ENCODE data around the gene STYXL1.

STYXL1 gene

GRCh38 chr7:75977743-75978142 lies 70.1 kb downstream of the STYXL1 start:
- H3K4me1 ChIP-seq (ENCODE audit: control insufficient read depth in 2 of 2, insufficient read depth in 1 of 2, low read depth in 1 of 2, low read length in 2 of 2) = no peaks in the 10 kb centered on the region
- H3K23ac ChIP-seq (ENCODE audit: low read depth, low read length, poor library complexity) = no peak overlapping the region
- no peaks in the 10 kb centered on the region for H3K27me3 ChIP-seq (ENCODE audit: control insufficient read depth in 3 of 3, insufficient read depth in 3 of 3, low read depth in 1 of 3, low read length in 3 of 3)
- H2BK15ac ChIP-seq (ENCODE audit: low read length) = no peak overlapping the region
- DNase-seq (ENCODE audit: low spot score) = no peak
- no peaks in the 10 kb centered on the region for H3K79me1 ChIP-seq (ENCODE audit: low read depth, low read length)
- H3K4me2 ChIP-seq (ENCODE audit: insufficient read depth, low read length, poor library complexity, severe bottlenecking) = no peak overlapping the region
- no CpG with 5 or more reads among the region's 8 CpGs for WGBS, 2 donors (ENCODE audit: extremely low coverage in 2 of 2, insufficient read length in 2 of 2, insufficient replicate concordance in 1 of 2)
- no peak overlapping the region for H4K8ac ChIP-seq (ENCODE audit: low read depth, low read length)
- no peaks in the 10 kb centered on the region for H3K9me3 ChIP-seq (replicated peaks in 1 of 2; ENCODE audit: control insufficient read depth in 2 of 2, insufficient read depth in 1 of 2, low read depth in 1 of 2, low read length in 2 of 2)
- H2AK5ac ChIP-seq (ENCODE audit: low read depth, low read length) = no peak overlapping the region
- no peak overlapping the region for H3K18ac ChIP-seq (ENCODE audit: low read length)
- H3K36me3 ChIP-seq (replicated peaks in 1 of 2; ENCODE audit: control insufficient read depth in 2 of 2, insufficient read depth in 2 of 2, low read length in 2 of 2) = peaks cover 26 to 65% of the 10 kb centered on the region in 2 donors
- no peak overlapping the region for H3K4me3 ChIP-seq (ENCODE audit: low read length in 2 of 2)
- H2BK5ac ChIP-seq (ENCODE audit: low read length) = no peak overlapping the region
- H2BK120ac ChIP-seq (ENCODE audit: low read depth, low read length) = no peak overlapping the region
- no peak overlapping the region for H3K9ac ChIP-seq (ENCODE audit: low read depth, low read length, poor library complexity)
- H3K14ac ChIP-seq (ENCODE audit: low read length) = no peak overlapping the region
- H2AFZ ChIP-seq (ENCODE audit: low read length) = no peak overlapping the region
- H3K4ac ChIP-seq (ENCODE audit: low read length) = no peak overlapping the region
- H2BK12ac ChIP-seq (ENCODE audit: low read length) = no peak overlapping the region
- no peak overlapping the region for H3K27ac ChIP-seq (replicated peaks; ENCODE audit: low read length)
- H4K91ac ChIP-seq (ENCODE audit: low read depth, low read length, poor library complexity) = no peak overlapping the region

- no CpG with 5 or more reads among the region's 19 CpGs for WGBS, 2 donors (ENCODE audit: extremely low coverage in 2 of 2, insufficient read length in 2 of 2, insufficient replicate concordance in 1 of 2)
These were observed 75.6 kb downstream of the STYXL1 start for GRCh38 chr7:75971961-75972763.

GRCh38 chr7:75971309-75971960 lies 76.4 kb downstream of the STYXL1 start:
- no peak overlapping the region for H2BK5ac ChIP-seq (ENCODE audit: low read length)
- peaks cover 26 to 31% of the 10 kb centered on the region in 2 donors for H3K4me1 ChIP-seq (ENCODE audit: control insufficient read depth in 2 of 2, insufficient read depth in 1 of 2, low read depth in 1 of 2, low read length in 2 of 2)
- peaks cover 0 to 2% of the 10 kb centered on the region in 2 donors for H3K9me3 ChIP-seq (replicated peaks in 1 of 2; ENCODE audit: control insufficient read depth in 2 of 2, insufficient read depth in 1 of 2, low read depth in 1 of 2, low read length in 2 of 2)
- H2BK12ac ChIP-seq (ENCODE audit: low read length) = no peak overlapping the region
- H3K27me3 ChIP-seq (ENCODE audit: control insufficient read depth in 3 of 3, insufficient read depth in 3 of 3, low read depth in 1 of 3, low read length in 3 of 3) = no peaks in the 10 kb centered on the region
- H3K36me3 ChIP-seq (replicated peaks in 1 of 2; ENCODE audit: control insufficient read depth in 2 of 2, insufficient read depth in 2 of 2, low read length in 2 of 2) = peaks cover 10 to 45% of the 10 kb centered on the region in 2 donors
- no peak overlapping the region for H2AFZ ChIP-seq (ENCODE audit: low read length)
- H3K4me2 ChIP-seq (ENCODE audit: insufficient read depth, low read length, poor library complexity, severe bottlenecking) = no peak overlapping the region
- no peak overlapping the region for H3K14ac ChIP-seq (ENCODE audit: low read length)
- H3K18ac ChIP-seq (ENCODE audit: low read length) = peak overlapping the region; percentile 3
- peak overlapping the region; percentile 63 for H3K9ac ChIP-seq (ENCODE audit: low read depth, low read length, poor library complexity)
- H4K91ac ChIP-seq (ENCODE audit: low read depth, low read length, poor library complexity) = peak overlapping the region; percentile 75
- H4K8ac ChIP-seq (ENCODE audit: low read depth, low read length) = no peak overlapping the region
- H3K4ac ChIP-seq (ENCODE audit: low read length) = no peak overlapping the region
- H2BK15ac ChIP-seq (ENCODE audit: low read length) = peak overlapping the region; percentile 45
- peak overlapping the region; percentile 33 for H2AK5ac ChIP-seq (ENCODE audit: low read depth, low read length)
- no peak for DNase-seq (ENCODE audit: low spot score)
- no peak overlapping the region for H2BK120ac ChIP-seq (ENCODE audit: low read depth, low read length)
- no peak overlapping the region for H3K4me3 ChIP-seq (ENCODE audit: low read length in 2 of 2)
- H3K27ac ChIP-seq (replicated peaks; ENCODE audit: low read length) = no peak overlapping the region
- H3K79me1 ChIP-seq (ENCODE audit: low read depth, low read length) = peaks cover 3% of the 10 kb centered on the region
- WGBS, 2 donors (ENCODE audit: extremely low coverage in 2 of 2, insufficient read length in 2 of 2, insufficient replicate concordance in 1 of 2) = no CpG with 5 or more reads among the region's 14 CpGs
- H3K23ac ChIP-seq (ENCODE audit: low read depth, low read length, poor library complexity) = peak overlapping the region; percentile 23

More at GRCh38 chr7:75971961-75972763, 75.6 kb downstream of the STYXL1 start:
- Histone ChIP-seq H3K4me3 (ENCODE audit: low read length in 2 of 2) (no peak overlapping the region), H3K4ac (ENCODE audit: low read length) (no peak overlapping the region), H2AK5ac (ENCODE audit: low read depth, low read length) (peak overlapping the region; percentile 33), H3K14ac (ENCODE audit: low read length) (no peak overlapping the region), H3K4me2 (ENCODE audit: insufficient read depth, low read length, poor library complexity, severe bottlenecking) (no peak overlapping the region), H2BK120ac (ENCODE audit: low read depth, low read length) (no peak overlapping the region), H3K18ac (ENCODE audit: low read length) (peak overlapping the region; percentile 3), H3K23ac (ENCODE audit: low read depth, low read length, poor library complexity) (peak overlapping the region; percentile 23), H4K8ac (ENCODE audit: low read depth, low read length) (no peak overlapping the region), H3K9me3 (replicated peaks in 1 of 2; ENCODE audit: control insufficient read depth in 2 of 2, insufficient read depth in 1 of 2, low read depth in 1 of 2, low read length in 2 of 2) (peaks cover 0 to 2% of the 10 kb centered on the region in 2 donors), H3K9ac (ENCODE audit: low read depth, low read length, poor library complexity) (peak overlapping the region; percentile 63), H3K4me1 (ENCODE audit: control insufficient read depth in 2 of 2, insufficient read depth in 1 of 2, low read depth in 1 of 2, low read length in 2 of 2) (peaks cover 23 to 24% of the 10 kb centered on the region in 2 donors), H4K91ac (ENCODE audit: low read depth, low read length, poor library complexity) (peak overlapping the region; percentile 75), H2BK15ac (ENCODE audit: low read length) (peak overlapping the region; percentile 45), H3K27ac (replicated peaks; ENCODE audit: low read length) (no peak overlapping the region), H3K36me3 (replicated peaks in 1 of 2; ENCODE audit: control insufficient read depth in 2 of 2, insufficient read depth in 2 of 2, low read length in 2 of 2) (peaks cover 10 to 50% of the 10 kb centered on the region in 2 donors), H3K79me1 (ENCODE audit: low read depth, low read length) (peaks cover 3% of the 10 kb centered on the region), H2AFZ (ENCODE audit: low read length) (no peak overlapping the region), H2BK5ac (ENCODE audit: low read length) (no peak overlapping the region), H3K27me3 (ENCODE audit: control insufficient read depth in 3 of 3, insufficient read depth in 3 of 3, low read depth in 1 of 3, low read length in 3 of 3) (no peaks in the 10 kb centered on the region), H2BK12ac (ENCODE audit: low read length) (no peak overlapping the region)
- no peak for DNase-seq (ENCODE audit: low spot score)
